ENCODE measurements around the gene TMEM131.
"Not testable (repeated sequence)": the region's sequence is repeated elsewhere in the genome, so short reads cannot be mapped to it uniquely, and the experiment has no call there.

The TMEM131 gene, protein sequence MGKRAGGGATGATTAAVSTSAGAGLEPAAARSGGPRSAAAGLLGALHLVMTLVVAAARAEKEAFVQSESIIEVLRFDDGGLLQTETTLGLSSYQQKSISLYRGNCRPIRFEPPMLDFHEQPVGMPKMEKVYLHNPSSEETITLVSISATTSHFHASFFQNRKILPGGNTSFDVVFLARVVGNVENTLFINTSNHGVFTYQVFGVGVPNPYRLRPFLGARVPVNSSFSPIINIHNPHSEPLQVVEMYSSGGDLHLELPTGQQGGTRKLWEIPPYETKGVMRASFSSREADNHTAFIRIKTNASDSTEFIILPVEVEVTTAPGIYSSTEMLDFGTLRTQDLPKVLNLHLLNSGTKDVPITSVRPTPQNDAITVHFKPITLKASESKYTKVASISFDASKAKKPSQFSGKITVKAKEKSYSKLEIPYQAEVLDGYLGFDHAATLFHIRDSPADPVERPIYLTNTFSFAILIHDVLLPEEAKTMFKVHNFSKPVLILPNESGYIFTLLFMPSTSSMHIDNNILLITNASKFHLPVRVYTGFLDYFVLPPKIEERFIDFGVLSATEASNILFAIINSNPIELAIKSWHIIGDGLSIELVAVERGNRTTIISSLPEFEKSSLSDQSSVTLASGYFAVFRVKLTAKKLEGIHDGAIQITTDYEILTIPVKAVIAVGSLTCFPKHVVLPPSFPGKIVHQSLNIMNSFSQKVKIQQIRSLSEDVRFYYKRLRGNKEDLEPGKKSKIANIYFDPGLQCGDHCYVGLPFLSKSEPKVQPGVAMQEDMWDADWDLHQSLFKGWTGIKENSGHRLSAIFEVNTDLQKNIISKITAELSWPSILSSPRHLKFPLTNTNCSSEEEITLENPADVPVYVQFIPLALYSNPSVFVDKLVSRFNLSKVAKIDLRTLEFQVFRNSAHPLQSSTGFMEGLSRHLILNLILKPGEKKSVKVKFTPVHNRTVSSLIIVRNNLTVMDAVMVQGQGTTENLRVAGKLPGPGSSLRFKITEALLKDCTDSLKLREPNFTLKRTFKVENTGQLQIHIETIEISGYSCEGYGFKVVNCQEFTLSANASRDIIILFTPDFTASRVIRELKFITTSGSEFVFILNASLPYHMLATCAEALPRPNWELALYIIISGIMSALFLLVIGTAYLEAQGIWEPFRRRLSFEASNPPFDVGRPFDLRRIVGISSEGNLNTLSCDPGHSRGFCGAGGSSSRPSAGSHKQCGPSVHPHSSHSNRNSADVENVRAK (N-terminal part only)

DNA sequence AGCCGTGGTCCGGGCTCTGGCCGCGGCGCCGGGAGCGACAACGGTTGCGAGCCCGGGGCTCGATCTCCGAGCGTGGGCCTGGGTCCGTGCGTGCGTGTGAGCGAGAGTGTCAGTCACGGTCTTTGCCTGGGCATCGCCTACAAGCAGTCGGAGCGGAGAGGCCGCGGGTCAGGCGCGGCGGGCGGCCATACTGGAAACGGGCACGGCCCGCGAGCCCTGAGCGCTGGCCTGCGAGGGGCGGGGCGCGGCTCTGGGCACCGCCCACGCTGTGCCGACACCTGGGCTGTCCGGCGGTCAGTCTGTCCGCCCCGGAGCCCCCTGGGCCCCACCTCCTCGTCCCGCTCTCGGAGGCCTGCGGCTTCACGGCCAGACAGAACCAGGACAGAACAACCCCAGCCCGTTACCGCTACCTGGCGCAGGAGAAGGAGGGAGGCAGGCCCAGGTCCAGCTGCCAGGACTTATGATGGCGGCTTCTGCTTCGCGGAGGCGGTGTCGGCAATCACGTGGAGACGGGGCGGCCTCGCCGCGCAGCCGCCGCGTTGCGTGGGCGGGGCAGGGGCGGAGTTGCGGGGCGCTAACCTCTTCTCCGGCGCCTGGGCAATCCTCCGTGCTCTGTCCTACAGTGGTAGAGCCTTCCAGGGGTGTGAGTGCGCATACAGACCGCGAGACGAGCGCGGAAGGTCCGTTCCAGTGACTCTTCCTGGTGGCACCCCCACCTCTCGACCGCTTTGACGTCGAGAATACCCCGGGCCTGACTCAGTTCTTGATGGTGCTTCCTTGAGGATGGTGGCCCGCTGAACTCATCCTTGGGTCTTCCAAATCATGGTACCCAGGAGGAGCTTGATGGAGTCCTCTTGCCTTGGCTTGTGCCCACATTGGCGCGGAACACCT is at the start of gene TMEM131:
Gene TMEM131 (minus strand): TSS at position 215 of the 891 bp plus-strand sequence. CDS start 286 bp downstream, outside the sequence.
- peaks cover 21% of the 10 kb centered on the region for H3K4me1 ChIP-seq (ENCODE audit: insufficient read depth, low read length)
- peak within 1 kb of the TSS; percentile 92 to 95 for H3K4me3 ChIP-seq (ENCODE audit: low read depth in 1 of 2, low read length in 2 of 2)
- peak within 1 kb of the TSS; percentile 95 for H3K27ac ChIP-seq (ENCODE audit: low read depth, low read length)
- peak within 1 kb of the TSS; percentile 77 for H3K9ac ChIP-seq (ENCODE audit: low read length)
- H3K9me3 ChIP-seq (ENCODE audit: low read length): no peaks in the 10 kb centered on the region
- H3K27me3 ChIP-seq (ENCODE audit: control insufficient read depth in 1 of 2, insufficient read depth in 2 of 2, low read length in 2 of 2): no peaks in the 10 kb centered on the region
- H3K36me3 ChIP-seq (ENCODE audit: insufficient read depth, low read length): no peaks in the 10 kb centered on the region

- H3K9ac ChIP-seq (ENCODE audit: low read length); H3K27ac ChIP-seq (ENCODE audit: low read depth, low read length); H3K36me3 ChIP-seq (ENCODE audit: insufficient read depth, low read length); H3K9me3 ChIP-seq (ENCODE audit: low read length); H3K27me3 ChIP-seq (ENCODE audit: control insufficient read depth in 1 of 2, insufficient read depth in 2 of 2, low read length in 2 of 2); H3K4me1 ChIP-seq (ENCODE audit: insufficient read depth, low read length); H3K4me3 ChIP-seq (ENCODE audit: low read depth in 1 of 2, low read length in 2 of 2): not testable (repeated sequence)
Measured at GRCh38 chr2:98044730-98045129, 49.0 kb upstream of the TMEM131 start.

- Histone ChIP-seq H3K9me3 (ENCODE audit: low read length) (no peaks in the 10 kb centered on the region), H3K27ac (ENCODE audit: low read depth, low read length) (no peak overlapping the region), H3K27me3 (ENCODE audit: control insufficient read depth in 1 of 2, insufficient read depth in 2 of 2, low read length in 2 of 2) (no peaks in the 10 kb centered on the region), H3K4me1 (ENCODE audit: insufficient read depth, low read length) (peaks cover under 1% of the 10 kb centered on the region), H3K4me3 (ENCODE audit: low read depth in 1 of 2, low read length in 2 of 2) (no peak overlapping the region), H3K36me3 (ENCODE audit: insufficient read depth, low read length) (no peaks in the 10 kb centered on the region), H3K9ac (ENCODE audit: low read length) (no peak overlapping the region)
Measured at GRCh38 chr2:98043101-98043500, 47.4 kb upstream of the TMEM131 start.

- Histone ChIP-seq H3K27ac (ENCODE audit: low read depth, low read length) (no peak overlapping the region), H3K4me1 (ENCODE audit: insufficient read depth, low read length) (peaks cover 18% of the 10 kb centered on the region), H3K27me3 (ENCODE audit: control insufficient read depth in 1 of 2, insufficient read depth in 2 of 2, low read length in 2 of 2) (no peaks in the 10 kb centered on the region), H3K9me3 (ENCODE audit: low read length) (no peaks in the 10 kb centered on the region), H3K9ac (ENCODE audit: low read length) (no peak overlapping the region), H3K36me3 (ENCODE audit: insufficient read depth, low read length) (no peaks in the 10 kb centered on the region), H3K4me3 (ENCODE audit: low read depth in 1 of 2, low read length in 2 of 2) (no peak overlapping the region)
Measured at GRCh38 chr2:98040331-98040939, 44.7 kb upstream of the TMEM131 start.

DNA sequence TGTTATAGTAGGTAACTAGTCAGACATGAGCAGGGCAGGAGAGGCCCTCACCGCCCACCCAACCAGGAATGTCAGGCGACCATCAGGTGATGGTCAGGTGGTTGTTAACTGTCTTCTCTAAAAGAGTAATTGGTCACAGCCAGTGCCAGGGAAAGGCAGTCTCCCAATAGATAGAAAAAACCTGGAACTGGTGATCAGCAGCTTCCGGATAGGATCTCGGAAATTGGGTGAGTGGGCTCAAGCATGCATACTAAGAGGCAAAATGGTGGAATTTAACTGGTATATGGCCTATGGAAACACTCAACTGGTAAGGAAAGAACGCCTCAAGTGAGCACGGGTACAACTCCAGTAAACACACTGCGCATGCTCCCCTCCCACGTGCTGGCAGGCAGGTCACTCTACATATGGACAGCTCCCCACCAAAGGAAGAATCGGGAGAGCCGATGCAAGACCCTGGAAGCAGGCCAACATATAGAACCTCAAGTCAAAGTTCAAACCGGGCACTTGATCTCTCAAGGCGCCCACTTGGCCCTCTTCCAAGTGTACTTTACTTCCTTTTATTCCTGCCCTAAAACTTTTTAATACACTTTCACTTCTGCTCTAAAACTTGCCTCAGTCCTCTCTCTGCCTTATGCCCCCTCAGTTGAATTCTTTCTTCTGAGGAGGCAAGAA is 43.5 kb upstream of the TMEM131 start:
- Histone ChIP-seq H3K9me3 (ENCODE audit: low read length) (no peaks in the 10 kb centered on the region), H3K9ac (ENCODE audit: low read length) (no peak overlapping the region), H3K27me3 (ENCODE audit: control insufficient read depth in 1 of 2, insufficient read depth in 2 of 2, low read length in 2 of 2) (no peaks in the 10 kb centered on the region), H3K4me1 (ENCODE audit: insufficient read depth, low read length) (peaks cover 18% of the 10 kb centered on the region), H3K4me3 (ENCODE audit: low read depth in 1 of 2, low read length in 2 of 2) (no peak overlapping the region), H3K36me3 (ENCODE audit: insufficient read depth, low read length) (no peaks in the 10 kb centered on the region), H3K27ac (ENCODE audit: low read depth, low read length) (no peak overlapping the region)

DNA sequence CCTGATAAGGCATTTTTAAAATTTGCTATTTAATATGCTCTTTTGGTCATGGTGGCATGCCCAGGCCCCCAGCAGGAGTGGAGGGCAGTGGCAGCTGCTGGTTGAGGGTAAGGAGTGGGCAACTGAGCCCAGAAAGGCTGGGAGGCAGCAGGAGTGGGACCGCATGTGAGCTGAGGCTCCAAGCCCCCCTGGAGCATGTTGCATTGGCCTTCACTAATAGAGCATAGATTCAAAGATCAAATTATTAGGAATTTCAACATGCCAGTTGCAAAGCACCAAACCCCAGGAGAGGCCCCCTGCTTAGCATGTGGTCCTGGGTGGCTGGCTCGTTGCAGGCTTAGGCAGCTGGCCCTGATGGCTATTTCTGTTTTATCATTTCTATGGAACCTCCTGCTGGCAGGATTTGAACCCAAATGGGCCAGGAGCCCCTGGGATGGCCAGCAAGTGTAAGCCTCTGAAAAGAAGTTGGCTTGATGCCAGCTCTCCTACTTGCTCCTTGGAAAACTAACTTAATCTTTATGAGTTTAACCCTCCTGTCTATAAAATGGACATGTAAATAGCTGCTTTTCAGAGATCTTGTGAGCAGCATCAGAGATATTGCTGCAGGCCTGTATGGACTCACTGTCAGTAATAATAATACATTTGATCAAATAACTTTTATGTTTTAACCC is 42.1 kb upstream of the TMEM131 start:
- no peak overlapping the region for H3K4me3 ChIP-seq (ENCODE audit: low read depth in 1 of 2, low read length in 2 of 2)
- peaks cover 18% of the 10 kb centered on the region for H3K4me1 ChIP-seq (ENCODE audit: insufficient read depth, low read length)
- H3K9me3 ChIP-seq (ENCODE audit: low read length): no peaks in the 10 kb centered on the region
- H3K36me3 ChIP-seq (ENCODE audit: insufficient read depth, low read length): no peaks in the 10 kb centered on the region
- no peak overlapping the region for H3K9ac ChIP-seq (ENCODE audit: low read length)
- H3K27ac ChIP-seq (ENCODE audit: low read depth, low read length): no peak overlapping the region
- no peaks in the 10 kb centered on the region for H3K27me3 ChIP-seq (ENCODE audit: control insufficient read depth in 1 of 2, insufficient read depth in 2 of 2, low read length in 2 of 2)

DNA sequence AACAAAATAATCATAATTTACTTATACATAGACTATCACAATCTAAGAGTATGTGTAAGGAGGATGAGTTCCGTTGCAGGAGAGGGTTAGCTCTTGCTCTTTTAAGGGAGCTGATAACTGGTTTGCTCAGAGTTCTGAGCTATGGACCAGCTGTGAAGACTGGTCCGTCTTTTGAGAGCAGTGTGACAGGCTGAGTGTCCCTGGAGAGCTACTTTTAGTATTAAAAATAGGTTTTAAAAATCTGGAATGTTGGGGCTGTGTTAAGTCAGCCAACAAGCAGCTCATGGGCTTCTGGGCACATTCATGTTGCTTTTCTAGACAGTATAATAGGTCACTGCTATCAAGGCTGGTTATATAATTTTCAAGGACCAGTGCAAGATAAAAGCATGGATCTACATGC is 41.5 kb upstream of the TMEM131 start:
- no peaks in the 10 kb centered on the region for H3K36me3 ChIP-seq (ENCODE audit: insufficient read depth, low read length)
- H3K9ac ChIP-seq (ENCODE audit: low read length): no peak overlapping the region
- H3K9me3 ChIP-seq (ENCODE audit: low read length): no peaks in the 10 kb centered on the region
- H3K4me3 ChIP-seq (ENCODE audit: low read depth in 1 of 2, low read length in 2 of 2): no peak overlapping the region
- no peak overlapping the region for H3K27ac ChIP-seq (ENCODE audit: low read depth, low read length)
- peaks cover 18% of the 10 kb centered on the region for H3K4me1 ChIP-seq (ENCODE audit: insufficient read depth, low read length)
- no peaks in the 10 kb centered on the region for H3K27me3 ChIP-seq (ENCODE audit: control insufficient read depth in 1 of 2, insufficient read depth in 2 of 2, low read length in 2 of 2)

- Histone ChIP-seq H3K27me3 (ENCODE audit: control insufficient read depth in 1 of 2, insufficient read depth in 2 of 2, low read length in 2 of 2) (no peaks in the 10 kb centered on the region), H3K27ac (ENCODE audit: low read depth, low read length) (no peak overlapping the region), H3K9me3 (ENCODE audit: low read length) (no peaks in the 10 kb centered on the region), H3K4me3 (ENCODE audit: low read depth in 1 of 2, low read length in 2 of 2) (no peak overlapping the region), H3K4me1 (ENCODE audit: insufficient read depth, low read length) (peaks cover 18% of the 10 kb centered on the region), H3K9ac (ENCODE audit: low read length) (no peak overlapping the region), H3K36me3 (ENCODE audit: insufficient read depth, low read length) (no peaks in the 10 kb centered on the region)
Measured at GRCh38 chr2:98036349-98037000, 40.7 kb upstream of the TMEM131 start.

- no peaks in the 10 kb centered on the region for H3K27me3 ChIP-seq (ENCODE audit: control insufficient read depth in 1 of 2, insufficient read depth in 2 of 2, low read length in 2 of 2)
- no peak overlapping the region for H3K9ac ChIP-seq (ENCODE audit: low read length)
- peaks cover 18% of the 10 kb centered on the region for H3K4me1 ChIP-seq (ENCODE audit: insufficient read depth, low read length)
- no peak overlapping the region for H3K27ac ChIP-seq (ENCODE audit: low read depth, low read length)
- no peaks in the 10 kb centered on the region for H3K9me3 ChIP-seq (ENCODE audit: low read length)
- H3K4me3 ChIP-seq (ENCODE audit: low read depth in 1 of 2, low read length in 2 of 2): no peak overlapping the region
- H3K36me3 ChIP-seq (ENCODE audit: insufficient read depth, low read length): no peaks in the 10 kb centered on the region
Measured at GRCh38 chr2:98034745-98035144, 39.0 kb upstream of the TMEM131 start.
